ENCODE data around the gene RPS6KA5.

Gene RPS6KA5

DNA sequence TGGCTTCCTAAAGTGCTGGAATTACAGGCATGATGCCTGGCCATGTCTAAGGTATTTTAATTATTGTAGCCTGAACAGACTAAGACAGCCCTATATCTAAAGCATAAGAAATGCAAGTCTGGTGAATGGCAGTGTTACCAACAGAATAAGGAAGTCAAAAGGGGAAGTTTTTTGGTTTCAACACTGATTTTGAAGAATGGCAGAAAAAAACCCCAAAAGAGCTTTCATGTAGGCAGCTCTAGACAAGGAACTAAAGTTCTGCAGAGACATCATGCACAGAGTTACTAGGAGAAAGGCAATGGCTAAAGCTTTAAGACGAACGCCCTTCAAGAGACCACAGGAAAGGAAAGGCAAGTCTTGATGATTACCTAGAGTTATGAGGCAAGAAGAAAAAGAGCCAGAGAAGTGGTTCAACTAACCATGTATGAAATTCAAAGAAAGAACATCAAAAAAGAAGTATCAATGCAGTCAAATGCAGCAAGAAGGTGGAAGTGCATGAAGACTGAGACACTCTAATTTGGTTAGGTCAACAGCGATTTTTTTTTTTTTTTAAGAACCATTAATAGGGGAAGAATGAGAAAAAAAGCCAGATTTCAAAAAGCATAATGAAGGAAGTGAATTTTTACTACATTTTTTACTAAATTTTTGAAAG lies 50.8 kb downstream of the RPS6KA5 start:
- Histone ChIP-seq H3K36me3 (replicated peaks) (no peaks in the 10 kb centered on the region), H3K27me3 (replicated peaks) (no peaks in the 10 kb centered on the region), H3K27ac (no peak overlapping the region), H3K4me3 (ENCODE audit: low read depth, low read length) (no peak overlapping the region)
- in situ Hi-C loops (cut with HindIII; ENCODE audit: low pct_ligation_motif_present, low sequenced_read_pairs) = no loop called here
- TF ChIP-seq CTCF (IDR thresholded peaks at IDR 0.05; ENCODE audit: low read depth, low read length, missing control alignments) = no peak
- DNase-seq = no peak

- in situ Hi-C loops (cut with HindIII; ENCODE audit: low pct_ligation_motif_present, low sequenced_read_pairs) = no loop called here
- no peak overlapping the region for H3K4me3 ChIP-seq (ENCODE audit: low read depth, low read length)
- no peaks in the 10 kb centered on the region for H3K27me3 ChIP-seq (replicated peaks)
- H3K27ac ChIP-seq = no peak overlapping the region
- DNase-seq = no peak
- no peaks in the 10 kb centered on the region for H3K36me3 ChIP-seq (replicated peaks)
- TF ChIP-seq CTCF (IDR thresholded peaks at IDR 0.05; ENCODE audit: low read depth, low read length, missing control alignments) = no peak
Measured at GRCh38 chr14:91008759-91009409, 51.6 kb downstream of the RPS6KA5 start.

- no peak overlapping the region for H3K4me3 ChIP-seq (ENCODE audit: low read depth, low read length)
- no peaks in the 10 kb centered on the region for H3K27me3 ChIP-seq (replicated peaks)
- no peak overlapping the region for H3K27ac ChIP-seq
- DNase-seq = no peak
- no peaks in the 10 kb centered on the region for H3K36me3 ChIP-seq (replicated peaks)
- in situ Hi-C loops (cut with HindIII; ENCODE audit: low pct_ligation_motif_present, low sequenced_read_pairs) = no loop called here
- TF ChIP-seq CTCF (IDR thresholded peaks at IDR 0.05; ENCODE audit: low read depth, low read length, missing control alignments) = no peak
Measured at GRCh38 chr14:91005716-91006115, 54.7 kb downstream of the RPS6KA5 start.

DNA sequence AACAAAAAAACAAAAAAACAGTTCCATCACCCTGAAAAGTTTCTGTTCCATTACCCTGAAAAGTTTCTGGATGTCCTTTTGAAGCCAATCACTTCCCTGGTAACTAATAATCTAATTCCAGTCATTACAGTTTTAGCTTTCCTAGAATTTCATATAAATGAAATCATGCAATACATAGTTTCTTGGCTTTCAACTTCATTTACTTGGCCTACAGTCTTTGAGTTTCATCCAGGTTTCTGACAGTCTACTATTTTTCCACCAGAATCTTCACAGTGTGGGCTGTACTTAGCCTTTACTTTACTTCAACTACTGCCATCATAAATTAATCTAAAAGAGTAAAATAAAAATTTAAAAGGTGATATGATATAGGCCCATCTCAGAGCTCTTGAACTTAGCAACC lies 55.5 kb downstream of the RPS6KA5 start:
- Histone ChIP-seq H3K4me3 (ENCODE audit: low read depth, low read length) (no peak overlapping the region), H3K27ac (no peak overlapping the region), H3K36me3 (replicated peaks) (no peaks in the 10 kb centered on the region), H3K27me3 (replicated peaks) (no peaks in the 10 kb centered on the region)
- no peak for TF ChIP-seq CTCF (IDR thresholded peaks at IDR 0.05; ENCODE audit: low read depth, low read length, missing control alignments)
- no peak for DNase-seq
- in situ Hi-C loops (cut with HindIII; ENCODE audit: low pct_ligation_motif_present, low sequenced_read_pairs) = no loop called here

DNA sequence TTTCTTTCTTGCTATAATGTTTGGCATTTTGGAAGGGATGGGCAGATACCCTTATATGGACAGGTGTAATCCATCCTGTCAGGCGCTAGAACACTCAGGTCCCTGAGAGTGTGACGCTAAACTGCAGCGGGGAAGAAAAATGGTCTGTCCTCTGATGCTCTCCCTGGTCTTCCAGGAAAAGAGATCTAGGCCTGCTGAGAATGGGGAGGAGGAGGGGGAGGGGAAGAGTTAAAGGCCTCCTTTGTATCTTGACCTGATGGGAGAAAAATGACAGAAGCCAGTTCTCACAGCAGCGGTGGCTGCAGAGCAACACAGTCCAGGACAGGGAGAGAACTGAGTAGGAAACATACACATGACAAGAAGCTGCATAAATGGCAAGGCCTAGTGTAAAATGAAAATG lies 61.1 kb downstream of the RPS6KA5 start:
- Histone ChIP-seq H3K27me3 (replicated peaks) (no peaks in the 10 kb centered on the region), H3K27ac (no peak overlapping the region), H3K4me3 (ENCODE audit: low read depth, low read length) (no peak overlapping the region), H3K36me3 (replicated peaks) (no peaks in the 10 kb centered on the region)
- TF ChIP-seq CTCF (IDR thresholded peaks at IDR 0.05; ENCODE audit: low read depth, low read length, missing control alignments) = no peak
- in situ Hi-C loops (cut with HindIII; ENCODE audit: low pct_ligation_motif_present, low sequenced_read_pairs) = no loop called here
- DNase-seq = no peak

GRCh38 chr14:90996967-90997366 lies 63.5 kb downstream of the RPS6KA5 start:
- TF ChIP-seq CTCF (IDR thresholded peaks at IDR 0.05; ENCODE audit: low read depth, low read length, missing control alignments) = no peak
- no peak overlapping the region for H3K27ac ChIP-seq
- no peaks in the 10 kb centered on the region for H3K27me3 ChIP-seq (replicated peaks)
- no peak for DNase-seq
- in situ Hi-C loops (cut with HindIII; ENCODE audit: low pct_ligation_motif_present, low sequenced_read_pairs) = no loop called here
- no peak overlapping the region for H3K4me3 ChIP-seq (ENCODE audit: low read depth, low read length)
- no peaks in the 10 kb centered on the region for H3K36me3 ChIP-seq (replicated peaks)

Data from brain microvascular endothelial cell (primary cell).